ENCODE results near the gene NELL1. TPM values are rescaled to one million over a fixed set of nuclear protein-coding genes. Genes with fewer than 3 reads are reported as not detected.

The NELL1 gene
- total and polyA plus RNA-seq, 2 experiments from 2014 or later = not detected

GRCh38 chr11:21428796-21429195, 759.4 kb downstream of the NELL1 start:
- TF ChIP-seq EZH2 (IDR thresholded peaks at IDR 0.05; ENCODE audit: insufficient read depth, poor library complexity, severe bottlenecking) (no peak), EZH2phosphoT487 (IDR thresholded peaks at IDR 0.05; ENCODE audit: insufficient read depth, low read depth) (no peak)
- in situ Hi-C loops (cut with MboI) = no loop called here
- Histone ChIP-seq H3K27me3 (replicated peaks; ENCODE audit: insufficient read depth) (no peaks in the 10 kb centered on the region), H2AFZ (no peak overlapping the region), H3K9me3 (ENCODE audit: low read depth) (no peaks in the 10 kb centered on the region), H3K9ac (no peak overlapping the region), H3K4me3 (no peak overlapping the region), H3K9me2 (ENCODE audit: insufficient read depth) (no peaks in the 10 kb centered on the region), H3K79me2 (ENCODE audit: insufficient read depth) (no peaks in the 10 kb centered on the region), H3K4me2 (ENCODE audit: unreplicated experiment) (no peak overlapping the region), H4K20me1 (ENCODE audit: insufficient read depth) (no peaks in the 10 kb centered on the region), H3K36me3 (ENCODE audit: low read depth) (no peaks in the 10 kb centered on the region), H3F3A (ENCODE audit: insufficient read depth) (no peaks in the 10 kb centered on the region), H3K4me1 (ENCODE audit: insufficient read depth) (no peaks in the 10 kb centered on the region), H3K27ac (no peak overlapping the region)
- WGBS, 2 experiments (ENCODE audit: low coverage in 1 of 2, low lambda C conversion rate in 2 of 2, missing lambda C conversion rate in 2 of 2) = 7 to 10% methylated on average over 1 of the region's 1 CpG
- no peak for DNase-seq

GRCh38 chr11:21429401-21429800, 760.0 kb downstream of the NELL1 start:
- no peak for TF ChIP-seq EZH2phosphoT487 (IDR thresholded peaks at IDR 0.05; ENCODE audit: insufficient read depth, low read depth)
- no peak for TF ChIP-seq EZH2 (IDR thresholded peaks at IDR 0.05; ENCODE audit: insufficient read depth, poor library complexity, severe bottlenecking)
- Histone ChIP-seq H3K9ac (no peak overlapping the region), H3K4me2 (ENCODE audit: unreplicated experiment) (no peak overlapping the region), H3K27me3 (replicated peaks; ENCODE audit: insufficient read depth) (no peaks in the 10 kb centered on the region), H3K36me3 (ENCODE audit: low read depth) (no peaks in the 10 kb centered on the region), H2AFZ (no peak overlapping the region), H3K4me3 (no peak overlapping the region), H3K9me3 (ENCODE audit: low read depth) (no peaks in the 10 kb centered on the region), H3K4me1 (ENCODE audit: insufficient read depth) (no peaks in the 10 kb centered on the region), H4K20me1 (ENCODE audit: insufficient read depth) (no peaks in the 10 kb centered on the region), H3K9me2 (ENCODE audit: insufficient read depth) (no peaks in the 10 kb centered on the region), H3K79me2 (ENCODE audit: insufficient read depth) (no peaks in the 10 kb centered on the region), H3K27ac (no peak overlapping the region), H3F3A (ENCODE audit: insufficient read depth) (no peaks in the 10 kb centered on the region)
- no peak for DNase-seq
- in situ Hi-C loops (cut with MboI) = no loop called here

GRCh38 chr11:21430537-21430936, 761.2 kb downstream of the NELL1 start:
- no peak overlapping the region for H3K27ac ChIP-seq
- DNase-seq = no peak
- H3K9ac ChIP-seq = no peak overlapping the region
- WGBS, 2 experiments (ENCODE audit: low coverage in 1 of 2, low lambda C conversion rate in 2 of 2, missing lambda C conversion rate in 2 of 2) = 20 to 22% methylated on average over 3 of the region's 3 CpGs
- no peaks in the 10 kb centered on the region for H3K36me3 ChIP-seq (ENCODE audit: low read depth)
- no peak for TF ChIP-seq EZH2 (IDR thresholded peaks at IDR 0.05; ENCODE audit: insufficient read depth, poor library complexity, severe bottlenecking)
- H4K20me1 ChIP-seq (ENCODE audit: insufficient read depth) = no peaks in the 10 kb centered on the region
- no peaks in the 10 kb centered on the region for H3K79me2 ChIP-seq (ENCODE audit: insufficient read depth)
- no peaks in the 10 kb centered on the region for H3K4me1 ChIP-seq (ENCODE audit: insufficient read depth)
- no peaks in the 10 kb centered on the region for H3K9me2 ChIP-seq (ENCODE audit: insufficient read depth)
- no peak overlapping the region for H3K4me2 ChIP-seq (ENCODE audit: unreplicated experiment)
- peaks cover 3% of the 10 kb centered on the region for H3K9me3 ChIP-seq (ENCODE audit: low read depth)
- in situ Hi-C loops (cut with MboI) = no loop called here
- H3K4me3 ChIP-seq = no peak overlapping the region
- no peaks in the 10 kb centered on the region for H3F3A ChIP-seq (ENCODE audit: insufficient read depth)
- H2AFZ ChIP-seq = no peak overlapping the region
- H3K27me3 ChIP-seq (replicated peaks; ENCODE audit: insufficient read depth) = no peaks in the 10 kb centered on the region

GRCh38 chr11:21446939-21447590, 777.7 kb downstream of the NELL1 start:
- H3K9me3 ChIP-seq (ENCODE audit: low read depth) = no peaks in the 10 kb centered on the region
- no peaks in the 10 kb centered on the region for H3K4me1 ChIP-seq (ENCODE audit: insufficient read depth)
- in situ Hi-C loops (cut with MboI) = no loop called here
- TF ChIP-seq EZH2 (IDR thresholded peaks at IDR 0.05; ENCODE audit: insufficient read depth, poor library complexity, severe bottlenecking) (no peak), EZH2phosphoT487 (IDR thresholded peaks at IDR 0.05; ENCODE audit: insufficient read depth, low read depth) (no peak)
- H3K9ac ChIP-seq = no peak overlapping the region
- no peaks in the 10 kb centered on the region for H3K79me2 ChIP-seq (ENCODE audit: insufficient read depth)
- no peaks in the 10 kb centered on the region for H4K20me1 ChIP-seq (ENCODE audit: insufficient read depth)
- H3F3A ChIP-seq (ENCODE audit: insufficient read depth) = no peaks in the 10 kb centered on the region
- no peak for DNase-seq
- no peaks in the 10 kb centered on the region for H3K9me2 ChIP-seq (ENCODE audit: insufficient read depth)
- 8 to 21% methylated on average over 2 of the region's 2 CpGs for WGBS, 2 experiments (ENCODE audit: low coverage in 1 of 2, low lambda C conversion rate in 2 of 2, missing lambda C conversion rate in 2 of 2)
- no peak overlapping the region for H3K27ac ChIP-seq
- H3K4me3 ChIP-seq = no peak overlapping the region
- no peaks in the 10 kb centered on the region for H3K36me3 ChIP-seq (ENCODE audit: low read depth)
- no peak overlapping the region for H2AFZ ChIP-seq
- no peaks in the 10 kb centered on the region for H3K27me3 ChIP-seq (replicated peaks; ENCODE audit: insufficient read depth)
- no peak overlapping the region for H3K4me2 ChIP-seq (ENCODE audit: unreplicated experiment)

- DNase-seq = no peak
- H3K4me3 ChIP-seq = no peak overlapping the region
- TF ChIP-seq EZH2phosphoT487 (IDR thresholded peaks at IDR 0.05; ENCODE audit: insufficient read depth, low read depth) (no peak), EZH2 (IDR thresholded peaks at IDR 0.05; ENCODE audit: insufficient read depth, poor library complexity, severe bottlenecking) (no peak)
- H3K27ac ChIP-seq = no peak overlapping the region
- H4K20me1 ChIP-seq (ENCODE audit: insufficient read depth) = no peaks in the 10 kb centered on the region
- no peaks in the 10 kb centered on the region for H3K9me3 ChIP-seq (ENCODE audit: low read depth)
- no peaks in the 10 kb centered on the region for H3K79me2 ChIP-seq (ENCODE audit: insufficient read depth)
- no peaks in the 10 kb centered on the region for H3K27me3 ChIP-seq (replicated peaks; ENCODE audit: insufficient read depth)
- H3K36me3 ChIP-seq (ENCODE audit: low read depth) = no peaks in the 10 kb centered on the region
- no peaks in the 10 kb centered on the region for H3K4me1 ChIP-seq (ENCODE audit: insufficient read depth)
- no peak overlapping the region for H3K9ac ChIP-seq
- H3F3A ChIP-seq (ENCODE audit: insufficient read depth) = no peaks in the 10 kb centered on the region
- 11 to 17% methylated on average over 3 of the region's 3 CpGs for WGBS, 2 experiments (ENCODE audit: low coverage in 1 of 2, low lambda C conversion rate in 2 of 2, missing lambda C conversion rate in 2 of 2)
- H3K4me2 ChIP-seq (ENCODE audit: unreplicated experiment) = no peak overlapping the region
- H3K9me2 ChIP-seq (ENCODE audit: insufficient read depth) = no peaks in the 10 kb centered on the region
- in situ Hi-C loops (cut with MboI) = no loop called here
- H2AFZ ChIP-seq = no peak overlapping the region
Observed at GRCh38 chr11:21447871-21448270, 778.5 kb downstream of the NELL1 start.
